Measurements from ENCODE around the gene PRKCA.
"Not testable (repeated sequence)": the region's sequence is repeated elsewhere in the genome, so short reads cannot be mapped to it uniquely, and the experiment has no call there.

PRKCA gene

GRCh38 chr17:66489576-66489975 is 187.2 kb downstream of the PRKCA start:
- not testable (repeated sequence) for DNase-seq (ENCODE audit: low spot score)

GRCh38 chr17:66491213-66491612 is 188.8 kb downstream of the PRKCA start:
- no peak for DNase-seq (ENCODE audit: low spot score)

GRCh38 chr17:66491665-66492064 is 189.3 kb downstream of the PRKCA start:
- DNase-seq (ENCODE audit: low spot score): no peak

- DNase-seq (ENCODE audit: low spot score): no peak
Observed at GRCh38 chr17:66492080-66492479, 189.7 kb downstream of the PRKCA start.

GRCh38 chr17:66492561-66493005 is 190.2 kb downstream of the PRKCA start:
- no peak for DNase-seq (ENCODE audit: low spot score)

- DNase-seq (ENCODE audit: low spot score): no peak
Observed at GRCh38 chr17:66493283-66494019, 191.0 kb downstream of the PRKCA start.

GRCh38 chr17:66494023-66494803 is 191.8 kb downstream of the PRKCA start:
- DNase-seq (ENCODE audit: low spot score): no peak

GRCh38 chr17:66495035-66495434 is 192.6 kb downstream of the PRKCA start:
- DNase-seq (ENCODE audit: low spot score): no peak

- DNase-seq (ENCODE audit: low spot score): no peak
Observed at GRCh38 chr17:66496306-66496705, 193.9 kb downstream of the PRKCA start.

- DNase-seq (ENCODE audit: low spot score): no peak
Observed at GRCh38 chr17:66498580-66498979, 196.2 kb downstream of the PRKCA start.

- no peak for DNase-seq (ENCODE audit: low spot score)
Observed at GRCh38 chr17:66506641-66507040, 204.2 kb downstream of the PRKCA start.

GRCh38 chr17:66507103-66507923 is 204.9 kb downstream of the PRKCA start:
- no peak for DNase-seq (ENCODE audit: low spot score)

- DNase-seq (ENCODE audit: low spot score): no peak
Observed at GRCh38 chr17:66507982-66508760, 205.8 kb downstream of the PRKCA start.

- DNase-seq (ENCODE audit: low spot score): no peak
Observed at GRCh38 chr17:66508896-66509844, 206.8 kb downstream of the PRKCA start.

GRCh38 chr17:66509926-66510325 is 207.5 kb downstream of the PRKCA start:
- no peak for DNase-seq (ENCODE audit: low spot score)

GRCh38 chr17:66511135-66511534 is 208.7 kb downstream of the PRKCA start:
- DNase-seq (ENCODE audit: low spot score): no peak

GRCh38 chr17:66514227-66514806 is 211.9 kb downstream of the PRKCA start:
- no peak for DNase-seq (ENCODE audit: low spot score)

- no peak for DNase-seq (ENCODE audit: low spot score)
Observed at GRCh38 chr17:66515974-66516373, 213.6 kb downstream of the PRKCA start.

GRCh38 chr17:66517336-66518009 is 215.1 kb downstream of the PRKCA start:
- DNase-seq (ENCODE audit: low spot score): no peak

- DNase-seq (ENCODE audit: low spot score): no peak
Observed at GRCh38 chr17:66518108-66518507, 215.7 kb downstream of the PRKCA start.

Measured in HuH-7.5 (cell line).